ENCODE data around the gene CFAP61. TPM values are rescaled to one million over a fixed set of nuclear protein-coding genes. Genes with fewer than 3 reads are reported as not detected.

CFAP61 gene
- total and polyA plus RNA-seq, 2 experiments from 2014 or later, result 1.0 TPM; not detected in 1

GRCh38 chr20:20051767-20052073, 612 bp upstream of the CFAP61 start:
- 2% methylated on average over 13 of the region's 13 CpGs for whole genome bisulfite sequencing (ENCODE audit: low lambda C conversion rate, missing lambda C conversion rate)
- Histone ChIP-seq H3K4me3 (peak overlapping the region; percentile 58), H3K27ac (peak overlapping the region; percentile 92), H3K9me2 (replicated peaks; ENCODE audit: insufficient read depth) (no peaks in the 10 kb centered on the region), H3K9me3 (ENCODE audit: low read depth) (no peaks in the 10 kb centered on the region), H3K79me2 (peaks cover 19% of the 10 kb centered on the region), H3K36me3 (replicated peaks; ENCODE audit: insufficient read depth, low read depth) (peaks cover 2% of the 10 kb centered on the region), H3K4me1 (ENCODE audit: insufficient read depth) (peaks cover 7% of the 10 kb centered on the region), H2AFZ (peak overlapping the region; percentile 55), H3K27me3 (no peaks in the 10 kb centered on the region), H4K20me1 (ENCODE audit: insufficient read depth, poor library complexity, severe bottlenecking) (no peaks in the 10 kb centered on the region), H3K4me2 (peak overlapping the region; percentile 84)
- no peak for DNase-seq (ENCODE audit: low spot score)
- no peak for TF ChIP-seq EZH2 (IDR thresholded peaks at IDR 0.05; ENCODE audit: borderline replicate concordance)
- TF ChIP-seq CTCF (IDR thresholded peaks at IDR 0.05; ENCODE audit: poor library complexity), result no peak
- TF ChIP-seq EZH2phosphoT487 (IDR thresholded peaks at IDR 0.05; ENCODE audit: low read depth, severe bottlenecking, unreplicated experiment), result no peak

GRCh38 chr20:20060234-20060998, 8.1 kb downstream of the CFAP61 start:
- peaks cover 8% of the 10 kb centered on the region for H3K27me3 ChIP-seq
- H3K36me3 ChIP-seq (replicated peaks; ENCODE audit: insufficient read depth, low read depth), result no peaks in the 10 kb centered on the region
- no peaks in the 10 kb centered on the region for H3K79me2 ChIP-seq
- 93% methylated on average over 6 of the region's 6 CpGs for WGBS (ENCODE audit: low lambda C conversion rate, missing lambda C conversion rate)
- no peak for DNase-seq (ENCODE audit: low spot score)
- no peaks in the 10 kb centered on the region for H4K20me1 ChIP-seq (ENCODE audit: insufficient read depth, poor library complexity, severe bottlenecking)
- no peaks in the 10 kb centered on the region for H3K9me2 ChIP-seq (replicated peaks; ENCODE audit: insufficient read depth)
- H3K4me1 ChIP-seq (ENCODE audit: insufficient read depth), result no peaks in the 10 kb centered on the region
- no peak overlapping the region for H3K27ac ChIP-seq
- H3K4me2 ChIP-seq, result no peak overlapping the region
- TF ChIP-seq CTCF (IDR thresholded peaks at IDR 0.05; ENCODE audit: poor library complexity) (no peak), EZH2phosphoT487 (IDR thresholded peaks at IDR 0.05; ENCODE audit: low read depth, severe bottlenecking, unreplicated experiment) (no peak), EZH2 (IDR thresholded peaks at IDR 0.05; ENCODE audit: borderline replicate concordance) (no peak)
- H2AFZ ChIP-seq, result no peak overlapping the region
- no peak overlapping the region for H3K4me3 ChIP-seq
- no peaks in the 10 kb centered on the region for H3K9me3 ChIP-seq (ENCODE audit: low read depth)

GRCh38 chr20:20063941-20064702, 11.8 kb downstream of the CFAP61 start:
- Histone ChIP-seq H3K4me2 (no peak overlapping the region), H3K27ac (no peak overlapping the region), H3K4me1 (ENCODE audit: insufficient read depth) (no peaks in the 10 kb centered on the region), H3K9me3 (ENCODE audit: low read depth) (no peaks in the 10 kb centered on the region), H3K4me3 (no peak overlapping the region), H3K9me2 (replicated peaks; ENCODE audit: insufficient read depth) (no peaks in the 10 kb centered on the region), H4K20me1 (ENCODE audit: insufficient read depth, poor library complexity, severe bottlenecking) (no peaks in the 10 kb centered on the region), H2AFZ (no peak overlapping the region), H3K27me3 (peaks cover 8% of the 10 kb centered on the region), H3K79me2 (no peaks in the 10 kb centered on the region), H3K36me3 (replicated peaks; ENCODE audit: insufficient read depth, low read depth) (no peaks in the 10 kb centered on the region)
- TF ChIP-seq EZH2 (IDR thresholded peaks at IDR 0.05; ENCODE audit: borderline replicate concordance) (no peak), EZH2phosphoT487 (IDR thresholded peaks at IDR 0.05; ENCODE audit: low read depth, severe bottlenecking, unreplicated experiment) (no peak)
- WGBS (ENCODE audit: low lambda C conversion rate, missing lambda C conversion rate), result 73% methylated on average over 12 of the region's 12 CpGs
- no peak for DNase-seq (ENCODE audit: low spot score)

- no peak overlapping the region for H3K27ac ChIP-seq
- no peaks in the 10 kb centered on the region for H3K36me3 ChIP-seq (replicated peaks; ENCODE audit: insufficient read depth, low read depth)
- no peak for DNase-seq (ENCODE audit: low spot score)
- H3K79me2 ChIP-seq, result no peaks in the 10 kb centered on the region
- no peaks in the 10 kb centered on the region for H3K4me1 ChIP-seq (ENCODE audit: insufficient read depth)
- no peak overlapping the region for H3K4me2 ChIP-seq
- no peaks in the 10 kb centered on the region for H4K20me1 ChIP-seq (ENCODE audit: insufficient read depth, poor library complexity, severe bottlenecking)
- H3K9me2 ChIP-seq (replicated peaks; ENCODE audit: insufficient read depth), result no peaks in the 10 kb centered on the region
- H3K27me3 ChIP-seq, result peaks cover 8% of the 10 kb centered on the region
- no peak overlapping the region for H3K4me3 ChIP-seq
- TF ChIP-seq EZH2 (IDR thresholded peaks at IDR 0.05; ENCODE audit: borderline replicate concordance) (no peak), CTCF (IDR thresholded peaks at IDR 0.05; ENCODE audit: poor library complexity) (no peak), EZH2phosphoT487 (IDR thresholded peaks at IDR 0.05; ENCODE audit: low read depth, severe bottlenecking, unreplicated experiment) (no peak)
- no peak overlapping the region for H2AFZ ChIP-seq
- H3K9me3 ChIP-seq (ENCODE audit: low read depth), result no peaks in the 10 kb centered on the region
- WGBS (ENCODE audit: low lambda C conversion rate, missing lambda C conversion rate), result 61% methylated on average over 1 of the region's 1 CpG
Measured at GRCh38 chr20:20065361-20065760, 13.0 kb downstream of the CFAP61 start.
